ENCODE results near the gene MRGPRF. TPM values are rescaled to one million over a fixed set of nuclear protein-coding genes. Genes with fewer than 3 reads are reported as not detected.
"Not testable (repeated sequence)": the region's sequence is repeated elsewhere in the genome, so short reads cannot be mapped to it uniquely, and the experiment has no call there.

Gene MRGPRF
- total and polyA plus RNA-seq, 10 donors, result 2.2 to 21.2 (median 9.7) TPM

DNA sequence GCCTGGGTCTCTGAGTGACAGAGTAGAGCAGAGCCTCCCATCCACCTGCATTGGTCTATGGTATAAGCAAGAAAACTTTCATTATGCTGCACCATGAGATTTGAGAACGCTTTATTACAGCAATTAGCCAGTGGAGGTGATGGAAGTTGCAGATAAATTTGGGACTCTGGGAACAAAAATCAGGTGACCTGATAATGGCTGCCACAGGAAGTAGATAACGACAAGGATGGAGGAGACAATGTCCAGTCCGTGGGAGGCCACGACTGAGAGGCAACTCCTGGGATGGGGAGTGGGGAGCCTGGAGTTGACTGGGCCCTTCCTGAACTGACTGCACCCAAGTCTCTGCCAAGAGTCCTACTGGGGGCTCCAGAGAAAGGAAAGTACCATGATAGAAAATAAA, 37.0 kb downstream of the MRGPRF start:
- Histone ChIP-seq H3K4me1 (no peaks in the 10 kb centered on the region), H3K9me3 (no peaks in the 10 kb centered on the region), H3K36me3 (no peaks in the 10 kb centered on the region), H3K4me3 (no peak overlapping the region), H3K27me3 (replicated peaks in 1 of 7) (peaks cover 0 to 44% (median 7%) of the 10 kb centered on the region in 7 donors), H3K27ac (no peak overlapping the region)
- no peak for TF ChIP-seq POLR2AphosphoS5 (IDR thresholded peaks at IDR 0.05)
- no peak for TF ChIP-seq CTCF (IDR thresholded peaks at IDR 0.05 in 8 of 11, conservative IDR thresholded peaks at IDR 0.05 in 3 of 11)
- TF ChIP-seq POLR2A (IDR thresholded peaks at IDR 0.05), result no peak
- DNase-seq, result peak; percentile 30
- intact Hi-C loops (cut with DNase I; ENCODE audit: low total_unique reads), result no loop called here
- 50 to 76% (median 62%) methylated on average over 4 of the region's 4 CpGs for WGBS, 5 donors

DNA sequence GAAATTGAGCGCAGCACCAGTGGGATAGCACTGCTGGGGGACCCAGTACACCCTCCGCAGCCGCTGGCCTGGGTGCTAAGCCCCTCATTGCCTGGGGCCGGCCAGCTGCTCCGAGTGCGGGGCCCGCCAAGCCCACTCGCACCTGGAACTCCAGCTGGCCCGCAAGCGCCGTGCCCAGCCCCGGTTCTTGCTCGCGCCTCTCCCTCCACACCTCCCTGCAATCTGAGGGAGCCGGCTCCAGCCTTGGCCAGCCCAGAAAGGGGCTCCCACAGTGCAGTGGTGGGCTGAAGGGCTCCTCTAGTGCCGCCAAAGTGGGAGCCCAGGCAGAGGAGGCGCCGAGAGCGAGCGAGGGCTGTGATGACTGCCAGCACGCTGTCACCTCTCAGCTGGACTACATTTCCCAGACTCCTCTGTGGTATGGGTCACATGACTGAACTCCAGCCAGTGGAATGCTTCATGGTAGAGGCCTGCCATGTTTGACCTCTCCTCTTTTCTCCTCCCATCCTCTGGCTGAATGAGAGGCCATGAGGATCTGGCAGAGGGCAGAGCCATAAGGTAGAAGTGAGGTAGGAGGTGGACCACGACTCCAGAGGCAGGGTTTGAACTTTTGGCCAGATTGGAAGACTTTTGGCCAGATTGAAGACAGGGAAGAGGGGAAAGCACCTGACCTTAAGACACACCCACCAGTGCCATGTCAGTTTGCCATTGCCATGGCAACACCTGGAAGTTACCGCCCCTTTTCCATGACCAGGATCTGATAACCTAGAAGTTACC, 38.4 kb downstream of the MRGPRF start:
- Histone ChIP-seq H3K4me3 (no peak overlapping the region), H3K4me1 (no peaks in the 10 kb centered on the region), H3K27me3 (replicated peaks in 1 of 7) (peaks cover 0 to 40% (median 7%) of the 10 kb centered on the region in 7 donors), H3K9me3 (no peaks in the 10 kb centered on the region), H3K27ac (no peak overlapping the region), H3K36me3 (no peaks in the 10 kb centered on the region)
- peak; percentile 67 for DNase-seq
- WGBS, 5 donors, result 89 to 93% (median 91%) methylated on average over 23 of the region's 23 CpGs
- intact Hi-C loops (cut with DNase I; ENCODE audit: low total_unique reads), result no loop called here
- TF ChIP-seq POLR2AphosphoS5 (IDR thresholded peaks at IDR 0.05), result no peak
- TF ChIP-seq POLR2A (IDR thresholded peaks at IDR 0.05), result no peak
- TF ChIP-seq CTCF (IDR thresholded peaks at IDR 0.05 in 8 of 11, conservative IDR thresholded peaks at IDR 0.05 in 3 of 11), result no peak

DNA sequence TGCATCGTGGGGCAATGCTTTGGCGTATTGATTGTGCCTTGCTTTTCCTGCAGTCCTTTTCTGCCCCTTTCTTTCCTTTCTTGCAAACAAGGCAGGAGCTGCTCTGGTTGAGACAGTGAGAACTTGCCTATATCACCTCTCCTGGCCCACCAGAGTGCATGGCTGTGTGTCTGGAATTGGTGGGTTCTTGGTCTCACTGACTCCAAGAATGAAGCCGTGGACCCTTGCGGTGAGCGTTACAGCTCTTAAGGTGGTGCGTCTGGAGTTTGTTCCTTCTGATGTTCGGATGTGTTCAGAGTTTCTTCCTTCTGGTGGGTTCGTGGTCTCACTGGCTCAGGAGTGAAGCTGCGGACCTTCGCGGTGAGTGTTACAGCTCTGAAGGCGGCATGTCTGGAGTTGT, 39.3 kb downstream of the MRGPRF start:
- H3K27ac ChIP-seq; intact Hi-C loops (cut with DNase I; ENCODE audit: low total_unique reads); H3K4me1 ChIP-seq; H3K9me3 ChIP-seq; H3K4me3 ChIP-seq; H3K36me3 ChIP-seq: not testable (repeated sequence)
- H3K27me3 ChIP-seq (replicated peaks in 1 of 7), result peaks cover 0 to 39% (median 2%) of the 10 kb centered on the region in 7 donors
- 71 to 88% (median 83%) methylated on average over 11 to 12 of the region's 12 CpGs for WGBS, 5 donors
- DNase-seq, result peak; percentile 25

- intact Hi-C loops (cut with DNase I; ENCODE audit: low total_unique reads), result no loop called here
- no peaks in the 10 kb centered on the region for H3K36me3 ChIP-seq
- TF ChIP-seq POLR2AphosphoS5 (IDR thresholded peaks at IDR 0.05) (no peak), CTCF (IDR thresholded peaks at IDR 0.05 in 8 of 11, conservative IDR thresholded peaks at IDR 0.05 in 3 of 11) (no peak), POLR2A (IDR thresholded peaks at IDR 0.05) (no peak)
- no peak overlapping the region for H3K4me3 ChIP-seq
- peaks cover 0 to 38% (median under 1%) of the 10 kb centered on the region in 7 donors for H3K27me3 ChIP-seq (replicated peaks in 1 of 7)
- no peaks in the 10 kb centered on the region for H3K9me3 ChIP-seq
- WGBS, 5 donors, result 70 to 82% (median 76%) methylated on average over 4 of the region's 4 CpGs
- DNase-seq, result peak; percentile 6
- H3K27ac ChIP-seq, result no peak overlapping the region
- no peaks in the 10 kb centered on the region for H3K4me1 ChIP-seq
These were observed 39.8 kb downstream of the MRGPRF start for GRCh38 chr11:68973219-68973618.

Data from spleen (tissue), 11 donors.